BJ (cell line): ENCODE results near the gene SUN5. TPM values are rescaled to one million over a fixed set of nuclear protein-coding genes. Genes with fewer than 3 reads are reported as not detected.
A peak's percentile ranks its signal among the peaks of the same experiment; 100 is the strongest.

ENCODE experiments used
- CTCF ChIA-PET: fragments of 350-600 bp; formaldehyde crosslinking; extraction: SDS; loops from one replicate; lab custom pipeline; 2021; ENCODE audit warnings: antibody characterized with exemption, inconsistent platforms; lab: Yijun Ruan, JAX
- POLR2A ChIA-PET: fragments of 300-600 bp; sonication (Branson Sonifier 250); formaldehyde crosslinking; extraction: SDS; loops from one replicate; lab custom pipeline; 2021; ENCODE audit warnings: antibody characterized with exemption; lab: Charles Lee
- DNase-seq: peaks from one replicate; pipeline ENCODE4 v3.0.0-alpha.2; 2011; ENCODE audit warnings: low read depth
- H3K27me3 ChIP-seq: 2 replicates; pipeline ENCODE4 v1.6.0; 2011; ENCODE audit warnings: low read length; ENCODE audit not compliant: control insufficient read depth, insufficient read depth
- H3K36me3 ChIP-seq: 2 replicates; pipeline ENCODE4 v1.5.1; 2011; ENCODE audit warnings: low read length; ENCODE audit not compliant: control insufficient read depth, insufficient read depth
- H3K4me3 ChIP-seq: 2 replicates; pipeline ENCODE4 v1.5.1; 2011; ENCODE audit warnings: low read depth, mild to moderate bottlenecking, control low read depth, low read length
- CTCF ChIP-seq: IDR thresholded peaks from 2 replicates; pipeline ENCODE4 v1.5.1; 2011; ENCODE audit warnings: low read depth, mild to moderate bottlenecking, control low read depth, inconsistent platforms, low read length, moderate library complexity; ENCODE audit not compliant: insufficient read depth
- polyA plus RNA-seq: library from polyadenylated mRNA; depleted of rRNA; stranded (reverse); fragments of >200 nt; gene quantifications from 2 replicates; pipeline ENCODE4 v1.2.3, GENCODE V29; 2011

Gene SUN5
- polyA plus RNA-seq, 1 experiment: not detected

GRCh38 chr20:33005908-33006775, 1.9 kb upstream of the SUN5 start:
- no peak for DNase-seq
- ChIA-PET POLR2A (no interaction called here), CTCF (interaction anchor here (0.8 kb wide), 1 partner anchor 36 kb away, joined by 3 read pairs; no protein-coding TSS in a partner anchor)
- Histone ChIP-seq H3K36me3 (no peaks in the 10 kb centered on the region), H3K27me3 (no peaks in the 10 kb centered on the region), H3K4me3 (no peak overlapping the region)
- TF ChIP-seq CTCF: no peak

- TF ChIP-seq CTCF: peak; percentile 32
- no peak for DNase-seq
- POLR2A ChIA-PET: no interaction called here
- no peak overlapping the region for H3K4me3 ChIP-seq
- no peaks in the 10 kb centered on the region for H3K36me3 ChIP-seq
- H3K27me3 ChIP-seq: no peaks in the 10 kb centered on the region
- CTCF ChIA-PET: interaction anchor here (1.2 to 1.8 kb wide), 3 partner anchors 9 to 215 kb away, joined by 4 read pairs; no protein-coding TSS in a partner anchor
Observed at GRCh38 chr20:33005132-33005566, 916 bp upstream of the SUN5 start.

- TF ChIP-seq CTCF: no peak
- CTCF ChIA-PET: no interaction called here
Observed at GRCh38 chr20:33002087-33002808, 2.0 kb downstream of the SUN5 start.

GRCh38 chr20:33000802-33001466, 3.3 kb downstream of the SUN5 start:
- TF ChIP-seq CTCF: no peak
- no peak overlapping the region for H3K4me3 ChIP-seq
- POLR2A ChIA-PET: no interaction called here
- H3K27me3 ChIP-seq: no peaks in the 10 kb centered on the region
- H3K36me3 ChIP-seq: no peaks in the 10 kb centered on the region
- CTCF ChIA-PET: no interaction called here
- DNase-seq: no peak

More at GRCh38 chr20:33002087-33002808, 2.0 kb downstream of the SUN5 start:
- Histone ChIP-seq H3K4me3 (no peak overlapping the region), H3K36me3 (no peaks in the 10 kb centered on the region), H3K27me3 (no peaks in the 10 kb centered on the region)
- POLR2A ChIA-PET: no interaction called here
- no peak for DNase-seq
